ENCODE data around the gene OAS2.

DNA sequence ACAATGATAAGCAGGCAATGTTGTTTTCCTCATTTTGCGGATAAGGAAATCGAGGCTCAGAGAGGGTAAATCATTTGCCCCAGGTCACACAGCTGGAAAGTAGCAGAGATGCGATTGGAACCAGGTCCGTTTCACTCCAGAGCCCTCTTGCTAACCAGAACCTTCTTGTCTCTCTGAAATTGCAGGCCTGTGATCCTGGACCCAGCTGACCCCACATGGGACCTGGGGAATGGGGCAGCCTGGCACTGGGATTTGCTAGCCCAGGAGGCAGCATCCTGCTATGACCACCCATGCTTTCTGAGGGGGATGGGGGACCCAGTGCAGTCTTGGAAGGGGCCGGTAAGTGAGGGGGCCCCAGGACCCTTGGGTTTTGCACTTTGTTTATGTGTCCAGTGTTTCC, 30.6 kb upstream of the OAS2 start:
- TF ChIP-seq, protein P1, sequence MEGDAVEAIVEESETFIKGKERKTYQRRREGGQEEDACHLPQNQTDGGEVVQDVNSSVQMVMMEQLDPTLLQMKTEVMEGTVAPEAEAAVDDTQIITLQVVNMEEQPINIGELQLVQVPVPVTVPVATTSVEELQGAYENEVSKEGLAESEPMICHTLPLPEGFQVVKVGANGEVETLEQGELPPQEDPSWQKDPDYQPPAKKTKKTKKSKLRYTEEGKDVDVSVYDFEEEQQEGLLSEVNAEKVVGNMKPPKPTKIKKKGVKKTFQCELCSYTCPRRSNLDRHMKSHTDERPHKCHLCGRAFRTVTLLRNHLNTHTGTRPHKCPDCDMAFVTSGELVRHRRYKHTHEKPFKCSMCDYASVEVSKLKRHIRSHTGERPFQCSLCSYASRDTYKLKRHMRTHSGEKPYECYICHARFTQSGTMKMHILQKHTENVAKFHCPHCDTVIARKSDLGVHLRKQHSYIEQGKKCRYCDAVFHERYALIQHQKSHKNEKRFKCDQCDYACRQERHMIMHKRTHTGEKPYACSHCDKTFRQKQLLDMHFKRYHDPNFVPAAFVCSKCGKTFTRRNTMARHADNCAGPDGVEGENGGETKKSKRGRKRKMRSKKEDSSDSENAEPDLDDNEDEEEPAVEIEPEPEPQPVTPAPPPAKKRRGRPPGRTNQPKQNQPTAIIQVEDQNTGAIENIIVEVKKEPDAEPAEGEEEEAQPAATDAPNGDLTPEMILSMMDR (conservative IDR thresholded peaks at IDR 0.05) = no peak
- no peak for TF ChIP-seq ZFX (IDR thresholded peaks at IDR 0.05)

Data from C4-2B (cell line).